Measurements from ENCODE around the gene DUSP22.

Gene DUSP22

GRCh38 chr6:340991-341827 is 48.9 kb downstream of the DUSP22 start:
- H3K9ac ChIP-seq (ENCODE audit: low read depth, low read length) = no peak overlapping the region
- H3K4me1 ChIP-seq (ENCODE audit: insufficient read depth, low read length) = no peaks in the 10 kb centered on the region
- H3K36me3 ChIP-seq (ENCODE audit: insufficient read depth, low read depth, low read length) = no peaks in the 10 kb centered on the region
- H3K27me3 ChIP-seq (ENCODE audit: insufficient read depth, low read length) = no peaks in the 10 kb centered on the region
- H3K27ac ChIP-seq (ENCODE audit: low read length) = no peak overlapping the region
- H3K4me3 ChIP-seq (ENCODE audit: low read length) = no peak overlapping the region
- H3K9me3 ChIP-seq (ENCODE audit: insufficient read depth, low read depth, low read length) = no peaks in the 10 kb centered on the region

- Histone ChIP-seq H3K36me3 (ENCODE audit: insufficient read depth, low read depth, low read length) (no peaks in the 10 kb centered on the region), H3K27me3 (ENCODE audit: insufficient read depth, low read length) (no peaks in the 10 kb centered on the region), H3K4me3 (ENCODE audit: low read length) (no peak overlapping the region), H3K9ac (ENCODE audit: low read depth, low read length) (no peak overlapping the region), H3K4me1 (ENCODE audit: insufficient read depth, low read length) (no peaks in the 10 kb centered on the region), H3K9me3 (ENCODE audit: insufficient read depth, low read depth, low read length) (no peaks in the 10 kb centered on the region), H3K27ac (ENCODE audit: low read length) (no peak overlapping the region)
These were observed 49.9 kb downstream of the DUSP22 start for GRCh38 chr6:341914-342831.

GRCh38 chr6:342832-343179 is 50.5 kb downstream of the DUSP22 start:
- no peaks in the 10 kb centered on the region for H3K9me3 ChIP-seq (ENCODE audit: insufficient read depth, low read depth, low read length)
- H3K4me1 ChIP-seq (ENCODE audit: insufficient read depth, low read length) = no peaks in the 10 kb centered on the region
- no peak overlapping the region for H3K27ac ChIP-seq (ENCODE audit: low read length)
- no peaks in the 10 kb centered on the region for H3K36me3 ChIP-seq (ENCODE audit: insufficient read depth, low read depth, low read length)
- H3K27me3 ChIP-seq (ENCODE audit: insufficient read depth, low read length) = no peaks in the 10 kb centered on the region
- H3K9ac ChIP-seq (ENCODE audit: low read depth, low read length) = no peak overlapping the region
- H3K4me3 ChIP-seq (ENCODE audit: low read length) = no peak overlapping the region

- Histone ChIP-seq H3K4me3 (ENCODE audit: low read length) (no peak overlapping the region), H3K27ac (ENCODE audit: low read length) (no peak overlapping the region), H3K4me1 (ENCODE audit: insufficient read depth, low read length) (no peaks in the 10 kb centered on the region), H3K9me3 (ENCODE audit: insufficient read depth, low read depth, low read length) (no peaks in the 10 kb centered on the region), H3K27me3 (ENCODE audit: insufficient read depth, low read length) (no peaks in the 10 kb centered on the region), H3K9ac (ENCODE audit: low read depth, low read length) (no peak overlapping the region), H3K36me3 (ENCODE audit: insufficient read depth, low read depth, low read length) (no peaks in the 10 kb centered on the region; the same call in 1 of the 2 replicates)
These were observed 51.1 kb downstream of the DUSP22 start for GRCh38 chr6:343226-343935.

- H3K9me3 ChIP-seq (ENCODE audit: insufficient read depth, low read depth, low read length) = no peaks in the 10 kb centered on the region
- no peaks in the 10 kb centered on the region for H3K27me3 ChIP-seq (ENCODE audit: insufficient read depth, low read length)
- H3K36me3 ChIP-seq (ENCODE audit: insufficient read depth, low read depth, low read length) = no peaks in the 10 kb centered on the region; the same call in 1 of the 2 replicates
- no peak overlapping the region for H3K9ac ChIP-seq (ENCODE audit: low read depth, low read length)
- no peaks in the 10 kb centered on the region for H3K4me1 ChIP-seq (ENCODE audit: insufficient read depth, low read length)
- no peak overlapping the region for H3K27ac ChIP-seq (ENCODE audit: low read length)
- H3K4me3 ChIP-seq (ENCODE audit: low read length) = no peak overlapping the region
These were observed 51.9 kb downstream of the DUSP22 start for GRCh38 chr6:343960-344815.

GRCh38 chr6:344816-345340 is 52.6 kb downstream of the DUSP22 start:
- Histone ChIP-seq H3K27ac (ENCODE audit: low read length) (no peak overlapping the region), H3K36me3 (ENCODE audit: insufficient read depth, low read depth, low read length) (no peaks in the 10 kb centered on the region; the same call in 1 of the 2 replicates), H3K9ac (ENCODE audit: low read depth, low read length) (no peak overlapping the region), H3K4me3 (ENCODE audit: low read length) (no peak overlapping the region), H3K4me1 (ENCODE audit: insufficient read depth, low read length) (no peaks in the 10 kb centered on the region), H3K9me3 (ENCODE audit: insufficient read depth, low read depth, low read length) (no peaks in the 10 kb centered on the region), H3K27me3 (ENCODE audit: insufficient read depth, low read length) (no peaks in the 10 kb centered on the region)

GRCh38 chr6:345747-346385 is 53.6 kb downstream of the DUSP22 start:
- H3K4me3 ChIP-seq (ENCODE audit: low read length) = no peak overlapping the region
- no peak overlapping the region for H3K9ac ChIP-seq (ENCODE audit: low read depth, low read length)
- H3K27ac ChIP-seq (ENCODE audit: low read length) = no peak overlapping the region
- H3K36me3 ChIP-seq (ENCODE audit: insufficient read depth, low read depth, low read length) = no peaks in the 10 kb centered on the region; the same call in 1 of the 2 replicates
- H3K27me3 ChIP-seq (ENCODE audit: insufficient read depth, low read length) = no peaks in the 10 kb centered on the region
- no peaks in the 10 kb centered on the region for H3K4me1 ChIP-seq (ENCODE audit: insufficient read depth, low read length)
- no peaks in the 10 kb centered on the region for H3K9me3 ChIP-seq (ENCODE audit: insufficient read depth, low read depth, low read length)

- Histone ChIP-seq H3K36me3 (ENCODE audit: insufficient read depth, low read depth, low read length) (no peaks in the 10 kb centered on the region; the same call in 1 of the 2 replicates), H3K9ac (ENCODE audit: low read depth, low read length) (no peak overlapping the region), H3K4me1 (ENCODE audit: insufficient read depth, low read length) (no peaks in the 10 kb centered on the region; the same call in 1 of the 2 replicates), H3K9me3 (ENCODE audit: insufficient read depth, low read depth, low read length) (no peaks in the 10 kb centered on the region), H3K27me3 (ENCODE audit: insufficient read depth, low read length) (no peaks in the 10 kb centered on the region), H3K4me3 (ENCODE audit: low read length) (no peak overlapping the region), H3K27ac (ENCODE audit: low read length) (no peak overlapping the region)
These were observed 54.2 kb downstream of the DUSP22 start for GRCh38 chr6:346386-347030.

GRCh38 chr6:347232-347631 is 54.9 kb downstream of the DUSP22 start:
- H3K4me1 ChIP-seq (ENCODE audit: insufficient read depth, low read length) = no peaks in the 10 kb centered on the region; the same call in 1 of the 2 replicates
- H3K9me3 ChIP-seq (ENCODE audit: insufficient read depth, low read depth, low read length) = no peaks in the 10 kb centered on the region
- H3K4me3 ChIP-seq (ENCODE audit: low read length) = no peak overlapping the region
- H3K27ac ChIP-seq (ENCODE audit: low read length) = no peak overlapping the region
- H3K9ac ChIP-seq (ENCODE audit: low read depth, low read length) = no peak overlapping the region
- no peaks in the 10 kb centered on the region; the same call in 1 of the 2 replicates for H3K36me3 ChIP-seq (ENCODE audit: insufficient read depth, low read depth, low read length)
- no peaks in the 10 kb centered on the region for H3K27me3 ChIP-seq (ENCODE audit: insufficient read depth, low read length)
